Pancreas (tissue), 10 donors: Measurements from ENCODE around the gene SLC12A3. TPM values are rescaled to one million over a fixed set of nuclear protein-coding genes. Genes with fewer than 3 reads are reported as not detected.

Source experiments
- ATAC-seq, 4 donors: fragments of 200-7000 bp; cut with Tn5 transposase; one replicate each; pipeline versions ENCODE4 v1.8.0 to v1.9.1; 2020; ENCODE audit warnings: mild to moderate bottlenecking in 4 of 4, moderate library complexity in 4 of 4
- DNase-seq, 6 donors: peaks; one replicate each; pipeline ENCODE4 v3.0.0-alpha.2; 2020
- FAIRE-seq: peaks from 2 replicates; lab custom pipeline; 2012; peaks lifted over from hg19 to GRCh38; lab: Jason Lieb, UNC
- H3K27ac ChIP-seq, 4 donors: fragments of 200-600 bp; sonication (generic); 1 replicate in 3 of 4; 2 replicates in 1 of 4; pipeline versions ENCODE4 v1.5.0 to v1.8.0; 2020
- H3K27me3 ChIP-seq, 4 donors: fragments of 200-600 bp; one replicate each; pipeline ENCODE4 v1.8.0; 2021
- H3K36me3 ChIP-seq, 3 donors: fragments of 200-600 bp; sonication (generic) in 1 of 3; one replicate each; pipeline versions ENCODE4 v1.5.0 to v1.8.0; 2020 to 2021
- H3K4me1 ChIP-seq, 3 donors: fragments of 200-600 bp; one replicate each; pipeline ENCODE4 v1.8.0; 2021
- H3K4me3 ChIP-seq, 4 donors: fragments of 200-600 bp; sonication (generic) in 2 of 4; one replicate each; pipeline versions ENCODE4 v1.5.0 to v1.8.0; 2020 to 2021
- H3K9me3 ChIP-seq, 4 donors: fragments of 200-600 bp; one replicate each; pipeline ENCODE4 v1.8.0; 2021
- CTCF ChIP-seq, 4 donors: fragments of 200-600 bp; sonication (generic) in 3 of 4; IDR thresholded peaks; one replicate each; pipeline versions ENCODE4 v1.5.0 to v1.8.0; 2021; ENCODE audit warnings: antibody characterized with exemption in 4 of 4
- WGBS, 2 donors: extraction: QIAGEN DNeasy Blood & Tissue Kit; methylation state at CpG; one replicate each; pipeline ENCODE4 v1.1.7; 2013; 5-methylcytosine and 5-hydroxymethylcytosine counted together
- intact Hi-C, 3 donors: fragments of 100-400 bp; cut with DNase I; formaldehyde crosslinking; loops; one replicate each; pipeline versions ENCODE4 v1.11.1 to v1.14.2; 2022
- polyA plus RNA-seq, 2 donors: library from polyadenylated mRNA; stranded (reverse); fragments of 200-250 nt; gene quantifications; one replicate each; pipeline ENCODE4 v1.2.3, GENCODE V29; 2013
- total RNA-seq, 6 donors: library from RNA; stranded (reverse); fragmentation: NEBNext Ultra II Directional in 4 of 6; extraction: Animal tissue kit (Norgen Biotek cat#: 25700) in 4 of 6; gene quantifications; one replicate each; pipeline versions ENCODE4 v1.2.1 to v1.2.4, GENCODE V29; 2021 to 2023
- donor health status: healthy with polysubstance abuse.
- donor health status: DM: no; HTN: no; CAD: no; lungs with moderate emphysema.
- donor health status: DM: no; HTN: no; CAD: no.
- donor health status: control.
- donor health status: control.
- donor health status: Bipolar disorder and iron deficiency.
- donor health status: DM: yes; HTN: yes; CAD: no.
- donor health status: DM: no; HTN: no; CAD: no.
- donor health status: DM: no; HTN: no; CAD: no.
- donor health status: DM: yes; HTN: yes; CAD: no.

SLC12A3 gene
- total and polyA plus RNA-seq, 8 donors, result 0.04 to 0.12 (median 0.06) TPM; not detected in 1

- Histone ChIP-seq H3K4me3 (no peak overlapping the region), H3K4me1 (no peaks in the 10 kb centered on the region), H3K9me3 (no peaks in the 10 kb centered on the region), H3K36me3 (peaks cover 0 to 24% (median 0%) of the 10 kb centered on the region in 3 donors), H3K27ac (no peak overlapping the region), H3K27me3 (no peaks in the 10 kb centered on the region)
- intact Hi-C loops, result no loop called here
- no peak for DNase-seq
- TF ChIP-seq CTCF (IDR thresholded peaks at IDR 0.05), result no peak
- ATAC-seq, result peak in 2 of 4 donors; percentile 40 to 54
- no peak for FAIRE-seq
- WGBS, 2 donors, result 64 to 69% methylated on average over 5 of the region's 5 CpGs
Measured at GRCh38 chr16:56836410-56837230, 28.4 kb upstream of the SLC12A3 start.

GRCh38 chr16:56838622-56839337 is 26.2 kb upstream of the SLC12A3 start:
- H3K36me3 ChIP-seq, result peaks cover 0 to 12% (median 0%) of the 10 kb centered on the region in 3 donors
- no peak overlapping the region for H3K4me3 ChIP-seq
- no peak for ATAC-seq
- no peak for TF ChIP-seq CTCF (IDR thresholded peaks at IDR 0.05)
- H3K27me3 ChIP-seq, result no peaks in the 10 kb centered on the region
- no peaks in the 10 kb centered on the region for H3K4me1 ChIP-seq
- H3K27ac ChIP-seq, result no peak overlapping the region
- no peak for DNase-seq
- no peaks in the 10 kb centered on the region for H3K9me3 ChIP-seq
- WGBS, 2 donors, result 73 to 80% methylated on average over 9 of the region's 9 CpGs
- intact Hi-C loops, result no loop called here
- FAIRE-seq, result no peak

- no peak overlapping the region for H3K27ac ChIP-seq
- WGBS, 2 donors, result 75 to 80% methylated on average over 2 of the region's 2 CpGs
- intact Hi-C loops, result no loop called here
- ATAC-seq (no peak), FAIRE-seq (no peak), DNase-seq (no peak)
- no peak for TF ChIP-seq CTCF (IDR thresholded peaks at IDR 0.05)
- no peaks in the 10 kb centered on the region for H3K27me3 ChIP-seq
- no peak overlapping the region for H3K4me3 ChIP-seq
- no peaks in the 10 kb centered on the region for H3K4me1 ChIP-seq
- H3K9me3 ChIP-seq, result no peaks in the 10 kb centered on the region
- H3K36me3 ChIP-seq, result peaks cover 0 to 12% (median 0%) of the 10 kb centered on the region in 3 donors
Measured at GRCh38 chr16:56841233-56841632, 23.8 kb upstream of the SLC12A3 start.

- no peaks in the 10 kb centered on the region for H3K27me3 ChIP-seq
- H3K4me3 ChIP-seq, result no peak overlapping the region
- H3K9me3 ChIP-seq, result no peaks in the 10 kb centered on the region
- no peaks in the 10 kb centered on the region for H3K4me1 ChIP-seq
- WGBS, 2 donors, result 94 to 96% methylated on average over 10 of the region's 10 CpGs
- H3K36me3 ChIP-seq, result peaks cover 0 to 12% (median 0%) of the 10 kb centered on the region in 3 donors
- TF ChIP-seq CTCF (IDR thresholded peaks at IDR 0.05), result no peak
- DNase-seq, result no peak
- no peak for FAIRE-seq
- intact Hi-C loops, result no loop called here
- no peak for ATAC-seq
- H3K27ac ChIP-seq, result no peak overlapping the region
Measured at GRCh38 chr16:56841659-56842058, 23.3 kb upstream of the SLC12A3 start.
